ENCODE measurements around the gene UCMA.

DNA sequence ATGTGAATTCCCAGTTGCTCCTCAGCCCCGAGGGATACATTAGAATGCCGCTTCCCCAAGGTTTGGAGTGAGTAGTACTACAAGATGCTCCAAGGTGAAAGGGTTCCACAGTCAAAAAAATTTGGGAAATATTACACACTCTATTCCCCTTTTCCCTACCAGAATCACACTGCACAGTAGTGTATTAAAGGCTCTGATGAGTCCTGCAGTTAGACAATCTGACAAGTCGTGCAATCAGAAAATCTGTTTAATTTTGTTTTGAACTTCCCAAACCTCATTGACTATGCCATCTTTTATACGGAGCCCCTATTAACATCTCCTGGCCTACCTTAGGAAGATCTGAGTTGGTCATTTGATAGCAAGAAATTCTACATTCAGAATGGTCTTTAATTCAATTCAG is 13.6 kb upstream of the UCMA start:
- TF ChIP-seq, protein P1, sequence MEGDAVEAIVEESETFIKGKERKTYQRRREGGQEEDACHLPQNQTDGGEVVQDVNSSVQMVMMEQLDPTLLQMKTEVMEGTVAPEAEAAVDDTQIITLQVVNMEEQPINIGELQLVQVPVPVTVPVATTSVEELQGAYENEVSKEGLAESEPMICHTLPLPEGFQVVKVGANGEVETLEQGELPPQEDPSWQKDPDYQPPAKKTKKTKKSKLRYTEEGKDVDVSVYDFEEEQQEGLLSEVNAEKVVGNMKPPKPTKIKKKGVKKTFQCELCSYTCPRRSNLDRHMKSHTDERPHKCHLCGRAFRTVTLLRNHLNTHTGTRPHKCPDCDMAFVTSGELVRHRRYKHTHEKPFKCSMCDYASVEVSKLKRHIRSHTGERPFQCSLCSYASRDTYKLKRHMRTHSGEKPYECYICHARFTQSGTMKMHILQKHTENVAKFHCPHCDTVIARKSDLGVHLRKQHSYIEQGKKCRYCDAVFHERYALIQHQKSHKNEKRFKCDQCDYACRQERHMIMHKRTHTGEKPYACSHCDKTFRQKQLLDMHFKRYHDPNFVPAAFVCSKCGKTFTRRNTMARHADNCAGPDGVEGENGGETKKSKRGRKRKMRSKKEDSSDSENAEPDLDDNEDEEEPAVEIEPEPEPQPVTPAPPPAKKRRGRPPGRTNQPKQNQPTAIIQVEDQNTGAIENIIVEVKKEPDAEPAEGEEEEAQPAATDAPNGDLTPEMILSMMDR (IDR thresholded peaks at IDR 0.05), result no peak
- no peak for TF ChIP-seq POLR2A (IDR thresholded peaks at IDR 0.05)

Measured in body of pancreas (tissue), 4 donors.